Natural killer cell treated with Interleukin-12 subunit alpha and Interleukin-12 subunit beta and Interleukin-15 and Interleukin-18, amount 100 ng/mL, for 72 hours (primary cell): ENCODE measurements around the gene FNDC7. TPM values are rescaled to one million over a fixed set of nuclear protein-coding genes. Genes with fewer than 3 reads are reported as not detected.
"Not testable (repeated sequence)": the region's sequence is repeated elsewhere in the genome, so short reads cannot be mapped to it uniquely, and the experiment has no call there.

Experiments
- ATAC-seq, 2 donors: fragments of 150-1000 bp; cut with Tn5 transposase in 1 of 2; sonication (Bioruptor Pico), chemical (Tn5 transposase) in 1 of 2; 2 replicates each; pipeline ENCODE4 v1.10.0; 2021
- DNase-seq: peaks from one replicate; pipeline ENCODE4 v3.0.0; 2022; ENCODE audit warnings: low spot score
- H3K27ac Mint-ChIP-seq, 2 donors: 1 replicate in 1 of 2; 2 replicates in 1 of 2; pipeline ENCODE4 v1.8.0; 2022; ENCODE audit warnings: mixed read lengths in 2 of 2, mild to moderate bottlenecking in 1 of 2, moderate library complexity in 1 of 2
- H3K27me3 Mint-ChIP-seq, 2 donors: 1 replicate in 1 of 2; 2 replicates in 1 of 2; pipeline ENCODE4 v1.8.0; 2022; ENCODE audit warnings: mixed read lengths in 2 of 2
- H3K36me3 Mint-ChIP-seq: one replicate; pipeline ENCODE4 v1.8.0; 2022; ENCODE audit warnings: mixed read lengths
- H3K4me1 Mint-ChIP-seq, 2 donors: 1 replicate in 1 of 2; 2 replicates in 1 of 2; pipeline ENCODE4 v1.8.0; 2022; ENCODE audit warnings: low read depth in 2 of 2, mixed read lengths in 2 of 2, mild to moderate bottlenecking in 1 of 2
- H3K4me3 Mint-ChIP-seq: one replicate; pipeline ENCODE4 v1.8.0; 2022; ENCODE audit warnings: mixed read lengths
- H3K9me3 Mint-ChIP-seq: 2 replicates; pipeline ENCODE4 v1.8.0; 2022; ENCODE audit warnings: mixed read lengths
- total RNA-seq, 2 donors: library from RNA; stranded (reverse); gene quantifications; one replicate each; pipeline ENCODE4 v1.2.3, GENCODE V29; 2022

FNDC7 gene
- total RNA-seq, 2 donors from 2014 or later, result 0.12 TPM; not detected in 1

DNA sequence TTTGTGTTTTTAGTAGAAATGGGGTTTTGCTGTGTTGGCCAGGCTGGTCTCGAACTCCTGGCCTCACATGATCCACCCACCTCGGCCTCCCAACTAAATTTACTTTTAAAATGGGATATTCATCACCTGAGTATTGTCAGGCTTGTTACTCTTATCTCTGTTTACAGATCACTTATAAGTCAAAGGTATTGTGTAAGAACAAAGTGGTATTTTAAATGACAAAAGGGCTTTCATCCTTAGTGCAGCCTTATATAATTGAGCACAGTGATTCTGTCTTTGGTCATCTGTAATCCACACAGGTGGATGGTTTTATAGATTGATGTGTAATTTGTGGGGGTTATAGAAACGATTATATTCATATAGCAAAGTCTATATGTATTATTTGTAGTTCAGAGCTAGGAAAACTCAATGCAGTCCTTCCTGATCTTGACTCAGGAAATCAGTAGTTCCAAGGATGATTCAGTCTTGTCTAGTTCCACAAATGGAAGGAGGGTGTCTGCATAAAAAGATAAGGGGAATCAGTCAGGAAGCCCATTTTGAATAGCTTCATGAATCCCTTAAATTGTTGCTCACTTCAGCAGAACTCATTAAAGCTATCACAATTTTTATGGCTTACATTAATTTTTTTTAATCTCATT is 68.3 kb downstream of the FNDC7 start:
- Mint-ChIP-seq H3K9me3 (peaks cover 4% of the 10 kb centered on the region), H3K4me1 (no peaks in the 10 kb centered on the region), H3K36me3 (peaks cover 29% of the 10 kb centered on the region), H3K27ac (no peak overlapping the region), H3K4me3 (no peak overlapping the region), H3K27me3 (no peaks in the 10 kb centered on the region)
- DNase-seq (no peak), ATAC-seq (no peak)

- not testable (repeated sequence) for H3K9me3 Mint-ChIP-seq, H3K27ac Mint-ChIP-seq, H3K27me3 Mint-ChIP-seq, H3K4me1 Mint-ChIP-seq, DNase-seq, H3K4me3 Mint-ChIP-seq, ATAC-seq
- peaks cover 34% of the 10 kb centered on the region for H3K36me3 Mint-ChIP-seq
These were observed 68.9 kb downstream of the FNDC7 start for GRCh38 chr1:108781575-108781944.

DNA sequence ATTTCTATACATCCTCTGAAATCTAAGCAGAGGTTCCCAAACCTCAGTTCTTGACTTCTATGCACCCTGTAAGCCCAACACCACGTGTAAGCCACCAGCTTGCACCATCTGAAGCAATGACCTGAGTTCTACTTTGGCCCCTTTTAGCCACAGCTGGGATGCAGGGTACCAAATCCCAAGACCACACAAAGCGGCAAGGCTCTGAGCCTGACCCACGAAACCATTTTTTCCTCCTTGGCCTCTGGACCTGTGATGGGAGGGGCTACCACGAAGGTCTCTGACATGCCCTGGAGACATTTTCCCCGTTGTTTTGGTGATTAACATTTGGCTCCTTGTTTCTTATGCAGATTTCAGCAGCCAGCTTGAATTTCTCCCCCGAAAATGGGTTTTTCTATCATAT is 72.6 kb downstream of the FNDC7 start:
- no peak for ATAC-seq
- no peak overlapping the region for H3K27ac Mint-ChIP-seq
- no peak for DNase-seq

GRCh38 chr1:108785880-108786279 is 73.2 kb downstream of the FNDC7 start:
- Mint-ChIP-seq H3K4me1 (no peaks in the 10 kb centered on the region), H3K36me3 (peaks cover 39% of the 10 kb centered on the region), H3K27me3 (no peaks in the 10 kb centered on the region), H3K4me3 (no peak overlapping the region), H3K27ac (no peak overlapping the region), H3K9me3 (peaks cover 5% of the 10 kb centered on the region)
- ATAC-seq (no peak), DNase-seq (no peak)

More for the DNA sequence above, 72.6 kb downstream of the FNDC7 start:
- no peaks in the 10 kb centered on the region for H3K27me3 Mint-ChIP-seq
- H3K4me3 Mint-ChIP-seq, result no peak overlapping the region
- no peaks in the 10 kb centered on the region for H3K4me1 Mint-ChIP-seq
- H3K36me3 Mint-ChIP-seq, result peaks cover 37% of the 10 kb centered on the region
- peaks cover 5% of the 10 kb centered on the region for H3K9me3 Mint-ChIP-seq

DNA sequence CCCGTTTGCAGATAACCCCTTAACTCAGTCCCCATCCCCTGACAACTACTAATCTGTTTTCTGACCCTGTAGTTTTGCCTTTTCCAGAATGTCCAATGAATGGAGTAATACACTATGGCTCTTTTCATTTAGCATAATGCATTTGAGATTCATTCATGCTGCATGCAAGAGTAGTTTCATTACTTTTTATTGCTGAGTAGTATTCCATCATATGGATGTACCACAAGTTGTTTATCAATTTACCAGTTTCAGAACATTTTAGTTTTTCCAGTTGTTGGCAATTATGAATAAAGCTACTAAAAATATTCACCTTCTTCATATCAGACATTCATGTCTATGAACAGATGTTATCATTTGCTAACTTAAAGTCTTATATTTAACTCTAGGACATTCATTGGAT is 79.1 kb downstream of the FNDC7 start:
- H3K36me3 Mint-ChIP-seq, result peaks cover 26% of the 10 kb centered on the region
- H3K9me3 Mint-ChIP-seq, result peaks cover 10% of the 10 kb centered on the region
- no peaks in the 10 kb centered on the region for H3K27me3 Mint-ChIP-seq
- no peak overlapping the region for H3K27ac Mint-ChIP-seq
- H3K4me1 Mint-ChIP-seq, result no peaks in the 10 kb centered on the region
- ATAC-seq (no peak), DNase-seq (no peak)
- H3K4me3 Mint-ChIP-seq, result no peak overlapping the region

Other genes starting within 250 kb of the FNDC7 start
- gene EEIG2, start 152.8 kb upstream of the FNDC7 start, total RNA-seq, result 10 to 100 TPM; 18.4 to 20.7 TPM
- 10 to 100 TPM; 27.5 to 35.7 TPM for gene HENMT1, start 51.8 kb upstream of the FNDC7 start, total RNA-seq
- 100 to 1,000 TPM in 1 of 2 donors, 10 to 100 TPM in 1; 76.3 to 104 TPM for gene PRPF38B, start 20.6 kb upstream of the FNDC7 start, total RNA-seq
- gene STXBP3, start 33.8 kb downstream of the FNDC7 start, total RNA-seq, result 10 to 100 TPM; 52.9 to 53.1 TPM
- gene AKNAD1, start 144.2 kb downstream of the FNDC7 start, total RNA-seq, result not detected
- 10 to 100 TPM in 1 of 2 donors, 1 to 10 TPM in 1; 7.7 to 25.0 TPM for gene GPSM2, start 164.1 kb downstream of the FNDC7 start, total RNA-seq